Measurements from ENCODE around the gene CDS2.

Gene CDS2

GRCh38 chr20:5183731-5184474 is 57.1 kb downstream of the CDS2 start:
- Histone ChIP-seq H3K36me3 (ENCODE audit: control insufficient read depth in 1 of 2, insufficient read depth in 2 of 2, low read length in 2 of 2) (peaks cover 48 to 51% of the 10 kb centered on the region in 2 donors), H3K9me3 (ENCODE audit: control insufficient read depth in 1 of 2, low read length in 2 of 2) (no peaks in the 10 kb centered on the region), H3K27me3 (ENCODE audit: low read depth, low read length) (no peaks in the 10 kb centered on the region), H3K4me1 (ENCODE audit: control insufficient read depth in 1 of 2, insufficient read depth in 2 of 2, low read length in 2 of 2) (peaks cover 0 to 8% of the 10 kb centered on the region in 2 donors), H3K4me3 (ENCODE audit: low read depth in 1 of 2, low read length in 2 of 2) (no peak overlapping the region), H3K27ac (ENCODE audit: low read length) (no peak overlapping the region)

- Histone ChIP-seq H3K4me3 (ENCODE audit: low read depth in 1 of 2, low read length in 2 of 2) (no peak overlapping the region), H3K27me3 (ENCODE audit: low read depth, low read length) (no peaks in the 10 kb centered on the region), H3K9me3 (ENCODE audit: control insufficient read depth in 1 of 2, low read length in 2 of 2) (no peaks in the 10 kb centered on the region), H3K36me3 (ENCODE audit: control insufficient read depth in 1 of 2, insufficient read depth in 2 of 2, low read length in 2 of 2) (peaks cover 51 to 53% of the 10 kb centered on the region in 2 donors), H3K27ac (ENCODE audit: low read length) (no peak overlapping the region), H3K4me1 (ENCODE audit: control insufficient read depth in 1 of 2, insufficient read depth in 2 of 2, low read length in 2 of 2) (peaks cover 0 to 8% of the 10 kb centered on the region in 2 donors)
These were observed 57.9 kb downstream of the CDS2 start for GRCh38 chr20:5184684-5185083.

- no peak overlapping the region for H3K4me3 ChIP-seq (ENCODE audit: low read depth in 1 of 2, low read length in 2 of 2)
These were observed 60.3 kb downstream of the CDS2 start for GRCh38 chr20:5187122-5187521.

GRCh38 chr20:5188736-5189135 is 61.9 kb downstream of the CDS2 start:
- Histone ChIP-seq H3K4me1 (ENCODE audit: control insufficient read depth in 1 of 2, insufficient read depth in 2 of 2, low read length in 2 of 2) (peaks cover 0 to 9% of the 10 kb centered on the region in 2 donors), H3K27ac (ENCODE audit: low read length) (no peak overlapping the region), H3K4me3 (ENCODE audit: low read depth in 1 of 2, low read length in 2 of 2) (no peak overlapping the region), H3K27me3 (ENCODE audit: low read depth, low read length) (no peaks in the 10 kb centered on the region), H3K36me3 (ENCODE audit: control insufficient read depth in 1 of 2, insufficient read depth in 2 of 2, low read length in 2 of 2) (peaks cover 44 to 68% of the 10 kb centered on the region in 2 donors), H3K9me3 (ENCODE audit: control insufficient read depth in 1 of 2, low read length in 2 of 2) (no peaks in the 10 kb centered on the region)

More at GRCh38 chr20:5187122-5187521, 60.3 kb downstream of the CDS2 start:
- no peaks in the 10 kb centered on the region for H3K9me3 ChIP-seq (ENCODE audit: control insufficient read depth in 1 of 2, low read length in 2 of 2)
- H3K27me3 ChIP-seq (ENCODE audit: low read depth, low read length), result no peaks in the 10 kb centered on the region
- H3K4me1 ChIP-seq (ENCODE audit: control insufficient read depth in 1 of 2, insufficient read depth in 2 of 2, low read length in 2 of 2), result peaks cover 0 to 12% of the 10 kb centered on the region in 2 donors
- H3K36me3 ChIP-seq (ENCODE audit: control insufficient read depth in 1 of 2, insufficient read depth in 2 of 2, low read length in 2 of 2), result peaks cover 59 to 67% of the 10 kb centered on the region in 2 donors
- no peak overlapping the region for H3K27ac ChIP-seq (ENCODE audit: low read length)

GRCh38 chr20:5189917-5190316 is 63.1 kb downstream of the CDS2 start:
- Histone ChIP-seq H3K4me3 (ENCODE audit: low read depth in 1 of 2, low read length in 2 of 2) (no peak overlapping the region), H3K27ac (ENCODE audit: low read length) (no peak overlapping the region), H3K27me3 (ENCODE audit: low read depth, low read length) (no peaks in the 10 kb centered on the region), H3K9me3 (ENCODE audit: control insufficient read depth in 1 of 2, low read length in 2 of 2) (no peaks in the 10 kb centered on the region), H3K36me3 (ENCODE audit: control insufficient read depth in 1 of 2, insufficient read depth in 2 of 2, low read length in 2 of 2) (peaks cover 48 to 77% of the 10 kb centered on the region in 2 donors), H3K4me1 (ENCODE audit: control insufficient read depth in 1 of 2, insufficient read depth in 2 of 2, low read length in 2 of 2) (peaks cover 0 to 9% of the 10 kb centered on the region in 2 donors)

- H3K4me3 ChIP-seq (ENCODE audit: low read depth in 1 of 2, low read length in 2 of 2), result no peak overlapping the region
- peaks cover 0 to 9% of the 10 kb centered on the region in 2 donors for H3K4me1 ChIP-seq (ENCODE audit: control insufficient read depth in 1 of 2, insufficient read depth in 2 of 2, low read length in 2 of 2)
- H3K27ac ChIP-seq (ENCODE audit: low read length), result no peak overlapping the region
- no peaks in the 10 kb centered on the region for H3K27me3 ChIP-seq (ENCODE audit: low read depth, low read length)
- H3K9me3 ChIP-seq (ENCODE audit: control insufficient read depth in 1 of 2, low read length in 2 of 2), result no peaks in the 10 kb centered on the region
- peaks cover 53 to 77% of the 10 kb centered on the region in 2 donors for H3K36me3 ChIP-seq (ENCODE audit: control insufficient read depth in 1 of 2, insufficient read depth in 2 of 2, low read length in 2 of 2)
These were observed 63.6 kb downstream of the CDS2 start for GRCh38 chr20:5190444-5190843.

- Histone ChIP-seq H3K27me3 (ENCODE audit: low read depth, low read length) (no peaks in the 10 kb centered on the region), H3K27ac (ENCODE audit: low read length) (peak overlapping the region; percentile 27), H3K36me3 (ENCODE audit: control insufficient read depth in 1 of 2, insufficient read depth in 2 of 2, low read length in 2 of 2) (peaks cover 46 to 70% of the 10 kb centered on the region in 2 donors), H3K4me1 (ENCODE audit: control insufficient read depth in 1 of 2, insufficient read depth in 2 of 2, low read length in 2 of 2) (peaks cover 0 to 9% of the 10 kb centered on the region in 2 donors), H3K4me3 (ENCODE audit: low read depth in 1 of 2, low read length in 2 of 2) (no peak overlapping the region), H3K9me3 (ENCODE audit: control insufficient read depth in 1 of 2, low read length in 2 of 2) (no peaks in the 10 kb centered on the region)
These were observed 65.2 kb downstream of the CDS2 start for GRCh38 chr20:5191829-5192569.

GRCh38 chr20:5192570-5193431 is 66.0 kb downstream of the CDS2 start:
- no peak overlapping the region for H3K27ac ChIP-seq (ENCODE audit: low read length)
- no peak overlapping the region for H3K4me3 ChIP-seq (ENCODE audit: low read depth in 1 of 2, low read length in 2 of 2)
- H3K27me3 ChIP-seq (ENCODE audit: low read depth, low read length), result no peaks in the 10 kb centered on the region
- peaks cover 45 to 63% of the 10 kb centered on the region in 2 donors for H3K36me3 ChIP-seq (ENCODE audit: control insufficient read depth in 1 of 2, insufficient read depth in 2 of 2, low read length in 2 of 2)
- no peaks in the 10 kb centered on the region for H3K9me3 ChIP-seq (ENCODE audit: control insufficient read depth in 1 of 2, low read length in 2 of 2)
- H3K4me1 ChIP-seq (ENCODE audit: control insufficient read depth in 1 of 2, insufficient read depth in 2 of 2, low read length in 2 of 2), result peaks cover 0 to 9% of the 10 kb centered on the region in 2 donors

GRCh38 chr20:5195655-5196054 is 68.8 kb downstream of the CDS2 start:
- H3K4me3 ChIP-seq (ENCODE audit: low read depth in 1 of 2, low read length in 2 of 2), result no peak overlapping the region
- no peak overlapping the region for H3K27ac ChIP-seq (ENCODE audit: low read length)
- no peaks in the 10 kb centered on the region for H3K27me3 ChIP-seq (ENCODE audit: low read depth, low read length)
- H3K36me3 ChIP-seq (ENCODE audit: control insufficient read depth in 1 of 2, insufficient read depth in 2 of 2, low read length in 2 of 2), result peaks cover 19 to 48% of the 10 kb centered on the region in 2 donors
- peaks cover 0 to 9% of the 10 kb centered on the region in 2 donors for H3K4me1 ChIP-seq (ENCODE audit: control insufficient read depth in 1 of 2, insufficient read depth in 2 of 2, low read length in 2 of 2)
- H3K9me3 ChIP-seq (ENCODE audit: control insufficient read depth in 1 of 2, low read length in 2 of 2), result no peaks in the 10 kb centered on the region

GRCh38 chr20:5196149-5196548 is 69.3 kb downstream of the CDS2 start:
- Histone ChIP-seq H3K36me3 (ENCODE audit: control insufficient read depth in 1 of 2, insufficient read depth in 2 of 2, low read length in 2 of 2) (peaks cover 15 to 43% of the 10 kb centered on the region in 2 donors), H3K4me3 (ENCODE audit: low read depth in 1 of 2, low read length in 2 of 2) (no peak overlapping the region), H3K27ac (ENCODE audit: low read length) (no peak overlapping the region), H3K27me3 (ENCODE audit: low read depth, low read length) (no peaks in the 10 kb centered on the region), H3K9me3 (ENCODE audit: control insufficient read depth in 1 of 2, low read length in 2 of 2) (no peaks in the 10 kb centered on the region), H3K4me1 (ENCODE audit: control insufficient read depth in 1 of 2, insufficient read depth in 2 of 2, low read length in 2 of 2) (peaks cover 0 to 9% of the 10 kb centered on the region in 2 donors)
